GM12875 (cell line): ENCODE results near the gene ARHGAP42.
A peak's percentile ranks its signal among the peaks of the same experiment; 100 is the strongest.

Experiments used
- H3K4me3 ChIP-seq: one replicate; pipeline ENCODE4 v1.5.1; 2011; ENCODE audit warnings: low read depth, low read length, control low read depth
- CTCF ChIP-seq: IDR thresholded peaks from 2 replicates; pipeline ENCODE4 v1.5.1; 2011; ENCODE audit warnings: low read depth, mild to moderate bottlenecking, control low read depth, inconsistent platforms, low read length, moderate library complexity, borderline replicate concordance; ENCODE audit not compliant: insufficient read depth

Gene ARHGAP42

GRCh38 chr11:100821198-100821597 lies 134.1 kb downstream of the ARHGAP42 start:
- no peak overlapping the region for H3K4me3 ChIP-seq
- no peak for TF ChIP-seq CTCF

- TF ChIP-seq CTCF = no peak
- H3K4me3 ChIP-seq = no peak overlapping the region
These were observed 136.3 kb downstream of the ARHGAP42 start for GRCh38 chr11:100823360-100823759.

- no peak for TF ChIP-seq CTCF
- H3K4me3 ChIP-seq = no peak overlapping the region
These were observed 137.1 kb downstream of the ARHGAP42 start for GRCh38 chr11:100824041-100824809.

- no peak for TF ChIP-seq CTCF
- H3K4me3 ChIP-seq = no peak overlapping the region
These were observed 138.5 kb downstream of the ARHGAP42 start for GRCh38 chr11:100825626-100826025.

- H3K4me3 ChIP-seq = no peak overlapping the region
These were observed 141.0 kb downstream of the ARHGAP42 start for GRCh38 chr11:100827934-100828661.

GRCh38 chr11:100830274-100830673 lies 143.2 kb downstream of the ARHGAP42 start:
- TF ChIP-seq CTCF = no peak
- H3K4me3 ChIP-seq = no peak overlapping the region

More at GRCh38 chr11:100827934-100828661, 141.0 kb downstream of the ARHGAP42 start:
- TF ChIP-seq CTCF = peak; percentile 28; the same call in 1 of the 2 replicates
